ENCODE results near the gene HSPBP1.

The HSPBP1 gene

GRCh38 chr19:55322204-55322885, 42.4 kb upstream of the HSPBP1 start:
- TF ChIP-seq REST (IDR thresholded peaks at IDR 0.05; ENCODE audit: insufficient replicate concordance, low read depth) = no peak
- no peak for TF ChIP-seq POLR2AphosphoS5 (IDR thresholded peaks at IDR 0.05; ENCODE audit: low read depth)
- TF ChIP-seq GABPA (IDR thresholded peaks at IDR 0.05; ENCODE audit: low read depth) = no peak
- TF ChIP-seq SPI1 (IDR thresholded peaks at IDR 0.05; ENCODE audit: borderline replicate concordance, low read depth) = no peak
- no peak for TF ChIP-seq CTCF (IDR thresholded peaks at IDR 0.05; ENCODE audit: insufficient read depth, low read length)
- Histone ChIP-seq H3K27me3 (ENCODE audit: insufficient read depth, poor library complexity, severe bottlenecking) (no peaks in the 10 kb centered on the region), H3K4me3 (replicated peaks; ENCODE audit: insufficient read depth, low read length) (no peak overlapping the region), H3K27ac (replicated peaks) (no peak overlapping the region)
- no peak for DNase-seq (ENCODE audit: low read depth in 1 of 2, low spot score in 1 of 2)

- H3K27ac ChIP-seq (replicated peaks) = no peak overlapping the region
- H3K27me3 ChIP-seq (ENCODE audit: insufficient read depth, poor library complexity, severe bottlenecking) = no peaks in the 10 kb centered on the region
- DNase-seq (ENCODE audit: low read depth in 1 of 2, low spot score in 1 of 2) = no peak
- no peak for TF ChIP-seq CTCF (IDR thresholded peaks at IDR 0.05; ENCODE audit: insufficient read depth, low read length)
- no peak for TF ChIP-seq SPI1 (IDR thresholded peaks at IDR 0.05; ENCODE audit: borderline replicate concordance, low read depth)
- no peak for TF ChIP-seq GABPA (IDR thresholded peaks at IDR 0.05; ENCODE audit: low read depth)
- no peak for TF ChIP-seq REST (IDR thresholded peaks at IDR 0.05; ENCODE audit: insufficient replicate concordance, low read depth)
- TF ChIP-seq POLR2AphosphoS5 (IDR thresholded peaks at IDR 0.05; ENCODE audit: low read depth) = no peak
- no peak overlapping the region for H3K4me3 ChIP-seq (replicated peaks; ENCODE audit: insufficient read depth, low read length)
These were observed 41.7 kb upstream of the HSPBP1 start for GRCh38 chr19:55321466-55322137.

- no peak overlapping the region for H3K27ac ChIP-seq (replicated peaks)
- no peak overlapping the region for H3K4me3 ChIP-seq (replicated peaks; ENCODE audit: insufficient read depth, low read length)
- H3K27me3 ChIP-seq (ENCODE audit: insufficient read depth, poor library complexity, severe bottlenecking) = no peaks in the 10 kb centered on the region
- TF ChIP-seq POLR2AphosphoS5 (IDR thresholded peaks at IDR 0.05; ENCODE audit: low read depth) (no peak), CTCF (IDR thresholded peaks at IDR 0.05; ENCODE audit: insufficient read depth, low read length) (no peak), REST (IDR thresholded peaks at IDR 0.05; ENCODE audit: insufficient replicate concordance, low read depth) (no peak), GABPA (IDR thresholded peaks at IDR 0.05; ENCODE audit: low read depth) (no peak), SPI1 (IDR thresholded peaks at IDR 0.05; ENCODE audit: borderline replicate concordance, low read depth) (no peak)
- no peak for DNase-seq (ENCODE audit: low read depth in 1 of 2, low spot score in 1 of 2)
These were observed 41.0 kb upstream of the HSPBP1 start for GRCh38 chr19:55320844-55321419.

All from HL-60 (cell line).